K562 (cell line): ENCODE data around the gene AHCYL2. TPM values are rescaled to one million over a fixed set of nuclear protein-coding genes. Genes with fewer than 3 reads are reported as not detected.

ENCODE experiments used
- ATAC-seq: fragments of 200-7000 bp; cut with Tn5 transposase; 3 replicates; pipeline ENCODE4 v1.9.1; 2020; ENCODE audit warnings: moderate library complexity
- BruUV-seq: library from RNA; stranded (reverse); fragments of 400-500 nt; replicated peaks from 2 replicates; lab custom pipeline; 2021; lab: Mats Ljungman, UMichigan
- CTCF ChIA-PET: fragments of 300-600 bp; formaldehyde crosslinking; extraction: SDS; loops from one replicate; lab custom pipeline; 2021; ENCODE audit warnings: low intra/inter-chr PET ratio; lab: Yijun Ruan, JAX
- POLR2A ChIA-PET: fragments of 300-600, 350-650 bp; sonication (Branson Sonifier 250); formaldehyde crosslinking; extraction: SDS; loops from one replicate; lab custom pipeline; 2021; ENCODE audit warnings: antibody characterized with exemption, inconsistent platforms; lab: Yijun Ruan, JAX
- DNase-seq, 4 experiments: peaks; one replicate each; pipeline versions ENCODE4 v3.0.0 to v3.0.0-alpha.2; 2011 to 2018; ENCODE audit warnings: low spot score in 3 of 4, mixed read lengths in 3 of 4; ENCODE audit errors: extremely low read depth in 1 of 4
- FAIRE-seq: peaks from 2 replicates; lab custom pipeline; 2011; peaks lifted over from hg19 to GRCh38; lab: Jason Lieb, UNC
- H2AFZ ChIP-seq: 2 replicates; pipeline ENCODE4 v1.6.0; 2011; ENCODE audit warnings: low read depth, low read length, control low read depth, inconsistent platforms
- H3K27ac ChIP-seq: fragments of 200-600 bp; 3 replicates; pipeline ENCODE4 v1.8.0; 2011; ENCODE audit warnings: low read depth, mild to moderate bottlenecking, control low read depth, inconsistent platforms, low read length, moderate library complexity, mixed read lengths; ENCODE audit errors: extremely low read depth
- H3K27me3 ChIP-seq, 2 experiments: fragments of 300-600 bp in 1 of 2; 2 replicates in 1 of 2; 3 replicates in 1 of 2; pipeline versions ENCODE4 v1.6.0 to v1.8.0; 2011; ENCODE audit warnings: inconsistent platforms in 2 of 2, low read length in 2 of 2, mild to moderate bottlenecking in 1 of 2, mixed read lengths in 1 of 2, moderate library complexity in 1 of 2; ENCODE audit not compliant: control insufficient read depth in 2 of 2, insufficient read depth in 2 of 2
- H3K36me3 ChIP-seq: fragments of 300-600 bp; 3 replicates; pipeline ENCODE4 v1.8.0; 2011; ENCODE audit warnings: mild to moderate bottlenecking, low read length, inconsistent platforms; ENCODE audit not compliant: control insufficient read depth, insufficient read depth
- H3K4me1 ChIP-seq, 2 experiments: fragments of 200-600 bp in 1 of 2; replicated peaks in 1 of 2; 2 replicates in 1 of 2; 3 replicates in 1 of 2; pipeline versions ENCODE4 v1.5.1 to v1.8.0; 2011; ENCODE audit warnings: inconsistent platforms in 2 of 2, low read length in 2 of 2, mild to moderate bottlenecking in 1 of 2, mixed read lengths in 1 of 2, moderate library complexity in 1 of 2; ENCODE audit not compliant: control insufficient read depth in 2 of 2, insufficient read depth in 2 of 2
- H3K4me2 ChIP-seq: 2 replicates; pipeline ENCODE4 v1.6.1; 2011; ENCODE audit warnings: low read length, control low read depth, inconsistent platforms, mixed read lengths; ENCODE audit not compliant: insufficient read depth
- H3K4me3 ChIP-seq: fragments of 200-600 bp; sonication (generic), shearing (Covaris generic); 2 replicates; pipeline ENCODE4 v1.5.1; 2016; ENCODE audit warnings: control low read depth, inconsistent platforms
- H3K79me2 ChIP-seq: fragments of 200-600 bp; 3 replicates; pipeline ENCODE4 v1.8.0; 2011; ENCODE audit warnings: low read length, inconsistent platforms; ENCODE audit not compliant: control insufficient read depth, insufficient read depth
- H3K9ac ChIP-seq, 2 experiments: 2 replicates each; pipeline versions ENCODE4 v1.6.0 to v1.6.1; 2011; ENCODE audit warnings: low read depth in 2 of 2, low read length in 2 of 2, control low read depth in 1 of 2, inconsistent platforms in 1 of 2, mild to moderate bottlenecking in 1 of 2, mixed read lengths in 1 of 2; ENCODE audit not compliant: insufficient read depth in 1 of 2
- H3K9me1 ChIP-seq: one replicate; pipeline ENCODE4 v1.6.0; 2011; ENCODE audit warnings: inconsistent platforms, mild to moderate bottlenecking, low read length, moderate library complexity; ENCODE audit not compliant: control insufficient read depth, insufficient read depth
- H3K9me3 ChIP-seq: replicated peaks from 2 replicates; pipeline ENCODE4 v1.5.1; 2011; ENCODE audit warnings: low read depth, low read length, inconsistent platforms; ENCODE audit not compliant: control insufficient read depth, insufficient read depth
- H4K20me1 ChIP-seq: replicated peaks from 2 replicates; pipeline ENCODE4 v1.6.1; 2011; ENCODE audit warnings: low read length, inconsistent platforms, mixed read lengths; ENCODE audit not compliant: control insufficient read depth, insufficient read depth
- CC2D1A ChIP-seq: fragments of 450-650 bp; IDR thresholded peaks from 2 replicates; pipeline ENCODE4 v1.6.1; 2017; ENCODE audit warnings: mild to moderate bottlenecking
- MECOM ChIP-seq: fragments of 250-450 bp; sonication (Bioruptor Pico); IDR thresholded peaks from 2 replicates; pipeline ENCODE4 v1.8.0; 2022; ENCODE audit warnings: inconsistent platforms
- RBM25 ChIP-seq: fragments of 200-400 bp; formaldehyde crosslinking; IDR thresholded peaks from 2 replicates; pipeline ENCODE4 v1.6.1; 2018; ENCODE audit warnings: low read length, low read depth, moderate library complexity; ENCODE audit not compliant: severe bottlenecking
- TBL1XR1 ChIP-seq, 2 experiments: IDR thresholded peaks; 2 replicates each; pipeline ENCODE4 v1.6.1; 2012; ENCODE audit warnings: improper control_type of control experiment in 2 of 2, low read length in 2 of 2, mild to moderate bottlenecking in 1 of 2
- WGBS: fragments of 100-300 bp; shearing (Covaris generic); methylation state at CpG from one replicate; pipeline ENCODE4 v1.1.6; 2016; ENCODE audit warnings: low coverage, mixed read lengths; ENCODE audit not compliant: insufficient coverage; ENCODE audit errors: missing lambda C conversion rate; 5-methylcytosine and 5-hydroxymethylcytosine counted together
- in situ Hi-C: fragments of 300-500 bp; cut with MboI; formaldehyde crosslinking; loops from 4 replicates; pipeline ENCODE4 v1.15.0; 2018; ENCODE audit warnings: inconsistent platforms, mixed read lengths
- intact Hi-C: fragments of 100-400 bp; cut with micrococcal nuclease; formaldehyde crosslinking; loops from 2 replicates; pipeline ENCODE4 v1.14.2; 2022
- polyA plus RNA-seq, 8 experiments: library from polyadenylated mRNA; depleted of rRNA in 4 of 8; stranded (reverse) in 5 of 8; unstranded in 3 of 8; fragments of >200 nt; fragmentation: Nextera tagmentation in 2 of 8; fragmentation: Illumina TruSeq in 1 of 8; extraction: Ambion mirVana in 2 of 8; extraction: Trizol in 1 of 8; gene quantifications; 2 replicates each; pipeline versions ENCODE4 v1.2.1 to v1.2.3, GENCODE V29; 2011 to 2014; ENCODE audit warnings: inconsistent platforms in 1 of 8, missing spikeins in 1 of 8
- total RNA-seq, 7 experiments: library from RNA; depleted of rRNA in 6 of 7; stranded (reverse); fragments of >200 nt in 6 of 7; fragmentation: Illumina TruSeq in 2 of 7; extraction: Trizol in 2 of 7; gene quantifications; 2 replicates each; pipeline versions ENCODE4 v1.2.1 to v1.2.3, GENCODE V29; 2011 to 2021; ENCODE audit warnings: low replicate concordance in 1 of 7
- TF ChIP-seq, protein P1 (sequence below): sonication (generic); formaldehyde crosslinking; IDR thresholded peaks from 2 replicates; pipeline ENCODE4 v1.9.0; 2022; ENCODE audit warnings: mild to moderate bottlenecking, missing genetic modification reagents
- TF ChIP-seq, protein P2 (sequence below), 2 experiments: fragments of 450-650 bp; IDR thresholded peaks; 2 replicates each; pipeline ENCODE4 v1.6.1; 2018; ENCODE audit warnings: mild to moderate bottlenecking in 2 of 2, low read depth in 1 of 2; ENCODE audit not compliant: partially characterized antibody in 2 of 2
- TF ChIP-seq, protein P3 (sequence below): IDR thresholded peaks from 2 replicates; pipeline ENCODE4 v1.6.1; 2012; ENCODE audit warnings: low read depth, low read length, improper control_type of control experiment, borderline replicate concordance
- TF ChIP-seq, protein P4 (sequence below): fragments of 250-450 bp; sonication (Bioruptor Pico); IDR thresholded peaks from 2 replicates; pipeline ENCODE4 v1.9.0; 2021; ENCODE audit warnings: mild to moderate bottlenecking, inconsistent platforms

The AHCYL2 gene
- total and polyA plus RNA-seq, 9 of the 15 experiments (the other 6 are each of a cell fraction or from before 2014, with no cell fraction given), result 0.93 to 10.5 (median 5.2) TPM

DNA sequence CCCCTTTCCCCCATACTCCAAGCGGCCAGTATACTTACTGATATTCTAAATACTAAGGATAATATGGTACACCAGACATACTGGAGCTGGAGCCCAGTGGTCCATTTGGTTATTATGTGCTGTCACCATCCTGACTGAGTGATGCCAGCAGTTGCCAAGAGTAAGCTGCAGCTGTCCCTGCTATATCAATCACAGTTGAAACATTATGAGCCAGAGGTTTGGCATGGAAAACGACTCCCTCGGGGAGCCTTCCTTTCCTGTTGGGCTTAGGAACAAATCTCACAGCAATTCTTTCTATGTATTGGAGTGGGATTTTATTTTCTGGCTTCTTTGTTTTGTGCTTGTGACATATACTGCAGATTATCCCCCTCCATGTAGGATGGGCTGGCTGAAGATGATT, 242.0 kb downstream of the AHCYL2 start:
- no peaks in the 10 kb centered on the region for H3K79me2 ChIP-seq
- H3K36me3 ChIP-seq, result peaks cover 100% of the 10 kb centered on the region
- ChIA-PET CTCF (interaction anchor here (1.2 kb wide), 1 partner anchor 96 kb away, joined by 4 read pairs; no protein-coding TSS in a partner anchor), POLR2A (interaction anchor here (0.6 to 1.3 kb wide), 3 partner anchors 11 to 27 kb away, joined by 3 to 5 read pairs (median 3); no protein-coding TSS in a partner anchor)
- in situ Hi-C loops (no loop called here), intact Hi-C loops (no loop called here)
- no peaks in the 10 kb centered on the region for H3K9me1 ChIP-seq
- ATAC-seq (no peak), FAIRE-seq (no peak), DNase-seq (no peak)
- H3K4me3 ChIP-seq, result no peak overlapping the region
- WGBS, result 84% methylated on average over 3 of the region's 3 CpGs
- H3K27me3 ChIP-seq, result no peaks in the 10 kb centered on the region
- H2AFZ ChIP-seq, result no peak overlapping the region
- no peaks in the 10 kb centered on the region for H3K9me3 ChIP-seq
- H4K20me1 ChIP-seq, result no peaks in the 10 kb centered on the region
- no peaks in the 10 kb centered on the region for H3K4me1 ChIP-seq
- no peak overlapping the region for H3K4me2 ChIP-seq
- TF ChIP-seq, protein P1, sequence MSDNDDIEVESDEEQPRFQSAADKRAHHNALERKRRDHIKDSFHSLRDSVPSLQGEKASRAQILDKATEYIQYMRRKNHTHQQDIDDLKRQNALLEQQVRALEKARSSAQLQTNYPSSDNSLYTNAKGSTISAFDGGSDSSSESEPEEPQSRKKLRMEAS (CRISPR knock-in tag), result no peak
- TF ChIP-seq, protein P2, sequence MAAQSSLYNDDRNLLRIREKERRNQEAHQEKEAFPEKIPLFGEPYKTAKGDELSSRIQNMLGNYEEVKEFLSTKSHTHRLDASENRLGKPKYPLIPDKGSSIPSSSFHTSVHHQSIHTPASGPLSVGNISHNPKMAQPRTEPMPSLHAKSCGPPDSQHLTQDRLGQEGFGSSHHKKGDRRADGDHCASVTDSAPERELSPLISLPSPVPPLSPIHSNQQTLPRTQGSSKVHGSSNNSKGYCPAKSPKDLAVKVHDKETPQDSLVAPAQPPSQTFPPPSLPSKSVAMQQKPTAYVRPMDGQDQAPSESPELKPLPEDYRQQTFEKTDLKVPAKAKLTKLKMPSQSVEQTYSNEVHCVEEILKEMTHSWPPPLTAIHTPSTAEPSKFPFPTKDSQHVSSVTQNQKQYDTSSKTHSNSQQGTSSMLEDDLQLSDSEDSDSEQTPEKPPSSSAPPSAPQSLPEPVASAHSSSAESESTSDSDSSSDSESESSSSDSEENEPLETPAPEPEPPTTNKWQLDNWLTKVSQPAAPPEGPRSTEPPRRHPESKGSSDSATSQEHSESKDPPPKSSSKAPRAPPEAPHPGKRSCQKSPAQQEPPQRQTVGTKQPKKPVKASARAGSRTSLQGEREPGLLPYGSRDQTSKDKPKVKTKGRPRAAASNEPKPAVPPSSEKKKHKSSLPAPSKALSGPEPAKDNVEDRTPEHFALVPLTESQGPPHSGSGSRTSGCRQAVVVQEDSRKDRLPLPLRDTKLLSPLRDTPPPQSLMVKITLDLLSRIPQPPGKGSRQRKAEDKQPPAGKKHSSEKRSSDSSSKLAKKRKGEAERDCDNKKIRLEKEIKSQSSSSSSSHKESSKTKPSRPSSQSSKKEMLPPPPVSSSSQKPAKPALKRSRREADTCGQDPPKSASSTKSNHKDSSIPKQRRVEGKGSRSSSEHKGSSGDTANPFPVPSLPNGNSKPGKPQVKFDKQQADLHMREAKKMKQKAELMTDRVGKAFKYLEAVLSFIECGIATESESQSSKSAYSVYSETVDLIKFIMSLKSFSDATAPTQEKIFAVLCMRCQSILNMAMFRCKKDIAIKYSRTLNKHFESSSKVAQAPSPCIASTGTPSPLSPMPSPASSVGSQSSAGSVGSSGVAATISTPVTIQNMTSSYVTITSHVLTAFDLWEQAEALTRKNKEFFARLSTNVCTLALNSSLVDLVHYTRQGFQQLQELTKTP (IDR thresholded peaks at IDR 0.05; ENCODE audit: low read depth in 1 of 2, partially characterized antibody in 2 of 2), result no peak
- TF ChIP-seq RBM25 (peak; percentile 81), CC2D1A (no peak), TBL1XR1 (IDR thresholded peaks at IDR 0.05; ENCODE audit: low read length in 2 of 2) (no peak), MECOM (no peak)
- TF ChIP-seq, protein P3, sequence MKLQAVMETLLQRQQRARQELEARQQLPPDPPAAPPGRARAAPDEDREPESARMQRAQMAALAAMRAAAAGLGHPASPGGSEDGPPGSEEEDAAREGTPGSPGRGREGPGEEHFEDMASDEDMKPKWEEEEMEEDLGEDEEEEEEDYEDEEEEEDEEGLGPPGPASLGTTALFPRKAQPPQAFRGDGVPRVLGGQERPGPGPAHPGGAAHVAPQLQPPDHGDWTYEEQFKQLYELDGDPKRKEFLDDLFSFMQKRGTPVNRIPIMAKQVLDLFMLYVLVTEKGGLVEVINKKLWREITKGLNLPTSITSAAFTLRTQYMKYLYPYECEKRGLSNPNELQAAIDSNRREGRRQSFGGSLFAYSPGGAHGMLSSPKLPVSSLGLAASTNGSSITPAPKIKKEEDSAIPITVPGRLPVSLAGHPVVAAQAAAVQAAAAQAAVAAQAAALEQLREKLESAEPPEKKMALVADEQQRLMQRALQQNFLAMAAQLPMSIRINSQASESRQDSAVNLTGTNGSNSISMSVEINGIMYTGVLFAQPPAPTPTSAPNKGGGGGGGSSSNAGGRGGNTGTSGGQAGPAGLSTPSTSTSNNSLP, result no peak
- TF ChIP-seq, protein P4, sequence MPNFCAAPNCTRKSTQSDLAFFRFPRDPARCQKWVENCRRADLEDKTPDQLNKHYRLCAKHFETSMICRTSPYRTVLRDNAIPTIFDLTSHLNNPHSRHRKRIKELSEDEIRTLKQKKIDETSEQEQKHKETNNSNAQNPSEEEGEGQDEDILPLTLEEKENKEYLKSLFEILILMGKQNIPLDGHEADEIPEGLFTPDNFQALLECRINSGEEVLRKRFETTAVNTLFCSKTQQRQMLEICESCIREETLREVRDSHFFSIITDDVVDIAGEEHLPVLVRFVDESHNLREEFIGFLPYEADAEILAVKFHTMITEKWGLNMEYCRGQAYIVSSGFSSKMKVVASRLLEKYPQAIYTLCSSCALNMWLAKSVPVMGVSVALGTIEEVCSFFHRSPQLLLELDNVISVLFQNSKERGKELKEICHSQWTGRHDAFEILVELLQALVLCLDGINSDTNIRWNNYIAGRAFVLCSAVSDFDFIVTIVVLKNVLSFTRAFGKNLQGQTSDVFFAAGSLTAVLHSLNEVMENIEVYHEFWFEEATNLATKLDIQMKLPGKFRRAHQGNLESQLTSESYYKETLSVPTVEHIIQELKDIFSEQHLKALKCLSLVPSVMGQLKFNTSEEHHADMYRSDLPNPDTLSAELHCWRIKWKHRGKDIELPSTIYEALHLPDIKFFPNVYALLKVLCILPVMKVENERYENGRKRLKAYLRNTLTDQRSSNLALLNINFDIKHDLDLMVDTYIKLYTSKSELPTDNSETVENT, result no peak
- no TSS peak for BruUV-seq
- H3K9ac ChIP-seq, result no peak overlapping the region
- H3K27ac ChIP-seq, result no peak overlapping the region
